ENCODE measurements around the gene LRCH1. TPM values are rescaled to one million over a fixed set of nuclear protein-coding genes. Genes with fewer than 3 reads are reported as not detected.
A peak's percentile ranks its signal among the peaks of the same experiment; 100 is the strongest.

Gene LRCH1
- total and polyA plus RNA-seq, 3 donors from 2014 or later = 8.9 to 17.7 (median 16.8) TPM

- WGBS, 2 donors = 93 to 94% methylated on average over 8 of the region's 8 CpGs
- Histone ChIP-seq H3K9me3 (no peaks in the 10 kb centered on the region), H3K27ac (no peak overlapping the region), H3K4me3 (no peak overlapping the region), H3K36me3 (ENCODE audit: low read depth, missing control alignments) (no peaks in the 10 kb centered on the region), H3K27me3 (no peaks in the 10 kb centered on the region), H3K4me1 (no peaks in the 10 kb centered on the region)
- no peak for DNase-seq
- TF ChIP-seq POLR2A (IDR thresholded peaks at IDR 0.05) (no peak), CTCF (IDR thresholded peaks at IDR 0.05) (no peak)
- intact Hi-C loops (cut with DNase I; ENCODE audit: low total_unique reads) = no loop called here
These were observed 6.7 kb upstream of the LRCH1 start for GRCh38 chr13:46546084-46546768.

- Histone ChIP-seq H3K9me3 (no peaks in the 10 kb centered on the region), H3K4me3 (no peak overlapping the region), H3K27ac (no peak overlapping the region), H3K36me3 (ENCODE audit: low read depth, missing control alignments) (no peaks in the 10 kb centered on the region), H3K27me3 (no peaks in the 10 kb centered on the region), H3K4me1 (peaks cover 12% of the 10 kb centered on the region)
- TF ChIP-seq POLR2A (IDR thresholded peaks at IDR 0.05) (no peak), CTCF (IDR thresholded peaks at IDR 0.05) (no peak)
- intact Hi-C loops (cut with DNase I; ENCODE audit: low total_unique reads) = loop anchor here (5.0 kb wide), 1 partner anchor 171 kb away; no protein-coding TSS in a partner anchor
- no peak for DNase-seq
- 69 to 75% methylated on average over 2 of the region's 2 CpGs for WGBS, 2 donors
These were observed 2.1 kb upstream of the LRCH1 start for GRCh38 chr13:46550822-46551221.

- DNase-seq = peak; percentile 92
- no peaks in the 10 kb centered on the region for H3K36me3 ChIP-seq (ENCODE audit: low read depth, missing control alignments)
- peaks cover 12% of the 10 kb centered on the region for H3K4me1 ChIP-seq
- H3K27me3 ChIP-seq = no peaks in the 10 kb centered on the region
- TF ChIP-seq CTCF (IDR thresholded peaks at IDR 0.05) (peak; percentile 62 to 87 (median 68)), POLR2A (IDR thresholded peaks at IDR 0.05) (no peak)
- intact Hi-C loops (cut with DNase I; ENCODE audit: low total_unique reads) = loop anchor here (5.0 kb wide), 1 partner anchor 171 kb away; no protein-coding TSS in a partner anchor
- H3K27ac ChIP-seq = no peak overlapping the region
- H3K4me3 ChIP-seq = peak overlapping the region in 1 of 2 donors; percentile 89
- 32 to 40% methylated on average over 22 of the region's 22 CpGs for WGBS, 2 donors
- H3K9me3 ChIP-seq = no peaks in the 10 kb centered on the region
These were observed 1.3 kb upstream of the LRCH1 start for GRCh38 chr13:46551410-46552302.

GRCh38 chr13:46552303-46552682 is 677 bp upstream of the LRCH1 start:
- intact Hi-C loops (cut with DNase I; ENCODE audit: low total_unique reads) = loop anchor here (5.0 kb wide), 1 partner anchor 170 kb away; no protein-coding TSS in a partner anchor
- Histone ChIP-seq H3K36me3 (ENCODE audit: low read depth, missing control alignments) (no peaks in the 10 kb centered on the region), H3K4me3 (peak overlapping the region; percentile 81 to 89), H3K27ac (peak overlapping the region; percentile 87 to 92), H3K27me3 (no peaks in the 10 kb centered on the region), H3K9me3 (no peaks in the 10 kb centered on the region), H3K4me1 (peaks cover 12% of the 10 kb centered on the region)
- WGBS, 2 donors = 16% methylated on average over 12 of the region's 12 CpGs
- no peak for TF ChIP-seq POLR2A (IDR thresholded peaks at IDR 0.05)
- no peak for TF ChIP-seq CTCF (IDR thresholded peaks at IDR 0.05)
- DNase-seq = no peak
